GM21367 (cell line): Measurements from ENCODE around the gene MEN1.
"Not testable (repeated sequence)": the region's sequence is repeated elsewhere in the genome, so short reads cannot be mapped to it uniquely, and the experiment has no call there.

Source experiments
- ATAC-seq: cut with Tn5 transposase; IDR thresholded peaks from one replicate; pipeline ENCODE4 v1.9.1; 2021; ENCODE audit not compliant: unreplicated experiment

The MEN1 gene

GRCh38 chr11:64834031-64834722, 23.8 kb upstream of the MEN1 start:
- ATAC-seq: no peak

DNA sequence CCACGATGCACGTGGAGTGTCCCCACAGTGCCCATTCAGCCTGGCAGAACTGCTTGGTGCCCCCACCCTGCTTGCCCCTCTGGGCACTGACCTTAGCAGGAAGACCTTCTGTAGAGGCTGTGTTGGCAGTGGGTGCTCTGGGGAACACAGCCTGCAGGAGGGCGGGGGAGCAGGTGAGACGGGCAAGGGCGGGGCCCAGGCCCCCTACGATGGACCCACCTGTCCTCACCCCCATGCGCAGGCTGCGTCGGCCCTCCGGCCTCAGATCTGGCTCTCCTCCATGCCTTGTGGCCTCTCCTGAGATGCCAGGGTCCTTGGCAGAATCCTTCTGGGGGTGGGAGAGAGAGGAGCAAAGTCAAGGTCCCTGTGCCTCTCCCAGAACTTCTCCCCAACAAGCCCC, 23.2 kb upstream of the MEN1 start:
- no peak for ATAC-seq

DNA sequence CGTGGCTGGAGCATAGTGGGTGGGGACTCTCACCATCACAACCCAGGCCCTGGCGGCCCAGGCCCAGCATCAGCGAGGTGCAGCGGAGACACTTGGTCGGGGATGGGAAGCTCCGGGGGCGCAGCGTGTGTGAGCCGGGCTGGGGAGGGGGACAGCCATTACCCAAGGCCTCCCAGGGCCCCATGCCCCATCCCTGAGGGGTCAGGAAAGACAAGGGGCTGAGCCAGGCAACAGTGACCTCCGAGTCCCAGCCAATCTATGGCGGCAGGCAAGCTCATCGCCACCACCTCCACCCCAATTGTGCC, 22.8 kb upstream of the MEN1 start:
- no peak for ATAC-seq

GRCh38 chr11:64832467-64833197, 22.3 kb upstream of the MEN1 start:
- no peak for ATAC-seq

DNA sequence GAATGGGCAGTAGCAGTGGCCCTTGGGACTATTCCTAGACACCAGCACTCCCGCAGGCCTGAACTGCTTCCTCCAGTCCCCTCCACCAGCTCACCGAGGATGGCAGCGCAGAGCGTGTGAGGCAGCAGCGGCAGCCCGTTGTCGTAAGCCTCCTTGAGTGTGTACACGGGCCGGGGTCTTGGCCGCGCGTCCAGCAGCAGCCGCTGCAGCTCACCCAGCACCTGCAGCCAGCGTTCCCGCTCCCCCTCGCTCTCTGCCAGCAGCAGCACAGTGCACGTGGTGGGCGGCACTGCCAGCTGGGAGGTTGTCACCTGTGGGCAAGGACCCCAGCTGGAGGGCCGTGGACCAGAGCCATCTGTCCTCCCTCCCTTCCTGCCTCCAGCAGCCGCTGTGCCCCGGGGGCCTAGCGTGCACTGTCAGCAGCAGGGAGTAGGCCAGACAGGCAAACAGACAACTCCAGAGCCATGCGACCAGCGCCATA, 21.1 kb upstream of the MEN1 start:
- no peak for ATAC-seq

DNA sequence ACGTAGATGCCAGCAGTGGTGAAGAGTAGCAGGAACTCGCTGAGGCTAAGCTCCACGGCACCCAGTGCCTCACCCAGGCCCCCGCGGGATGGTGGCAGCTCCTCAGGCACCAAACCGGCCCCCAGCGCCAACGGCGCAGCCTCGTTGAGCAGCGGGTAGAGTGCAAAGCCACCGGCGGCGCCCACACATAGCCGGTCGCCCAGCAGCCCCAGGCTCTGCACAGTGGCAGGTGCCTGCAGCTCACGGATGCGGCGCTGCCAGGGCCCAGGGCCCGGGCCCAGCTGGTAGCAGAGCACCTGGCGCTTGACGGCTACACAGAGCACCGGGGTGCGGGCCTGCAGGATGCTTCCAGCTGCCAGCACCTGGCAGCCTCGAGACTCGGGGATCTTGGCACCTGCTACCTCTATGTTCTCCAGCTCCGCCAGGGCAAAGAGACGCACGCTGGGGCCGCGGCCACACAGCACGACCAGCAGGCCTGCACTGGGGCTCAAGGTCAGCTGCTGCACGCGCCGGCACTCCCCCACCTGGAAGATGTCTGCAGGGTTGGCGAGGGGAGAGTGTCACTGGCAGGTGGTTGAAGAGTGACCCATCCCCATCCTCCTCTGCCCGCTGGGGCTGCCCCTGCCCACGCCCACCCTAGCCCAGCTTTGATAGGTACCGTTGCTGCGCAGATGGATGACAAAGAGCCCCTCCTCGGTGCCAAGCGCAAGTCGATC, 19.3 kb upstream of the MEN1 start:
- ATAC-seq: no peak

DNA sequence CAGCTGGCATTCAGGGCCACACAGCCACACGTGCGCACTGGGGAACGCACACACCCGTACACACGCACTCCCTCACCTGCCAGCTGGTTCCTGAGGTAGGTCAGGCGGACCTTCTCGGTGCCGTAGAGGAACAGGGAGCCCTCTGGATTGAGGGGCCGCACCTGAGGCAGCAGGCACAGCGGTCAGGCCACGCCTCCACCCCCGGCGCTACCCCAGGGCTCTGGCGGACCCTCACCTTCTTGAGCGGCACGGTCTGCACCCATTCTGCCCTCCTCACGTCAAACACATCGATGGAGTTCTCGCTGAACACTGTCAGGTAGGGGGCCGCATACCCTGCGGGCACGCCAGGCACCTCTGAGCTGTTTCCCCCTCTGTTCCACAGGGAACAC, 17.1 kb upstream of the MEN1 start:
- ATAC-seq: no peak

- no peak for ATAC-seq
These were observed 16.5 kb upstream of the MEN1 start for GRCh38 chr11:64826578-64827450.

DNA sequence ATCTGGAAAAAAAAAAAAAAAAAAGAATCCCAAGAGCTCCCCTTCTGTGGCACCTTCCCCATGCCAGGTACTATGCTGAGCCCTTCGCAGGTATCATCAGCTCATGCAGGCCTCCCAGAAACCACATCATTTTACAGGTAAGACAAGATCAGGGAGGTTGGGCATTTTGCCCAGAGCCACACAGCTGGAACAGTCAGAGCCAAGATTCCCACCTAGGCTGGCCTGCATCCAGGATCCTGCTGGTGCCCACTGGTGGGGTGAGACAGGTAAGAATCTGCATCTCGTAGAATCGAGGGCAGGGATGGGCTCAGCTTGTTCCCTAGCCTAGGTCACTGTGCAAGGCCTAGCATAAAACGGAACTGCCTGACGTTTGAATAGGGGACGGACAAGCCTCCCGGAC, 15.7 kb upstream of the MEN1 start:
- ATAC-seq: no peak

GRCh38 chr11:64823568-64824119, 13.3 kb upstream of the MEN1 start:
- ATAC-seq: no peak

GRCh38 chr11:64817476-64817875, 7.1 kb upstream of the MEN1 start:
- ATAC-seq: no peak

- not testable (repeated sequence) for ATAC-seq
These were observed 5.1 kb upstream of the MEN1 start for GRCh38 chr11:64815433-64815832.

GRCh38 chr11:64814712-64815187, 4.4 kb upstream of the MEN1 start:
- no peak for ATAC-seq

DNA sequence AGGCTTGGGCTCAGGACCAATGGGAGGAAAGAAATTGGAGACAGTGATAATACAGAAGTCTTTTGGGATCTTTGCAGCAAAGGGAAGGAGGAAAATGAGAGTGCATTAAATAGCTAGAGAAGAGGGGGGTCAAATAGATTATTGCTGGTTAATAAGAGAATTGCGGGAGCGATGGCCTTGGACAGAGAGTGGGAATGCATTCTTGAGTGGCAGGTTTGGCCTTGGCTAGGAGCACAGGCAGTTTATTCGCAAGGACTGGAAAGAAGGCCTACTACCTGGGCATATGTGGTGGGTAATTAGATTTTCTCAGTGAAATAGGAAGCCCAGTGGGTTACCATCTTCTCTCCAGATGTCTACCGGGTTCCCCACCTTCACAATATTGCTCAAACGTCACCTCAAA, 3.5 kb upstream of the MEN1 start:
- no peak for ATAC-seq

DNA sequence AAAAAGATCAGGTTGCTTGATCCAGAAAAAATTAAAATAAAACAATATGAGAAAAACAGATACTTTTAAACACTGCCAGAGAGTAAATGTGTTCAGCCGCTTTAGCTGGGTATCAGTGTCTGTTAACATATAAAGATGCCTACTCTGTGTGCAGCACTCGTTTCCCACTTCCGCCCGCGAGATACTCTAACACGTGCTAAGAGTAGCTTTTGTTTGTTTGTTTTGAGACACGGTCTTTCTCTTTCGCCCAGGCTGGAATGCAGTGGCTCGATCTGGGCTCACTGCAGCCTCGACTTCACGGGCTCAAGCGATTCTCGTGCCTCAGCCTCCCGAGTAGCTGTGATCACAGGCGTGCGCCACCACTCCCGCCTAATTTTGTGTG, 531 bp upstream of the MEN1 start:
- ATAC-seq: peak; percentile 4

DNA sequence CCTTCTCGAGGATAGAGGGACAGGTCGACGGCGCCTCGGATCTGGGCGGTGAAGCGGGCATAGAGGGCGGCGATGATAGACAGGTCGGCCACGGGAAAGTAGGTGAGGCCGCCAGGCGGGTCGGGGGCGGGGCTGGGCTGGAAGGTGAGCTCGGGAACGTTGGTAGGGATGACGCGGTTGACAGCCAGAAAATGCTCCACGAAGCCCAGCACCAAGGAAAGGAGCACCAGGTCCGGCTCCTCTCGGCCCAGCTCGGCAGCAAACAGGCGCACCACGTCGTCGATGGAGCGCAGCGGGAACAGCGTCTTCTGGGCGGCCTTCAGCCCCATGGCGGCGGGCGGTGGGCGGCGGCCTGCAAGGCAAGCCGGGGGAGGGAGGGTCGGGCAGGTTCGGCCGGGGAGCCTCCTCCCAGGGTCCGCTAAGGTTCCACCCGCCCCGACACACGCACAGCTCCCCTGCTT, 540 bp downstream of the MEN1 start:
- ATAC-seq: no peak

DNA sequence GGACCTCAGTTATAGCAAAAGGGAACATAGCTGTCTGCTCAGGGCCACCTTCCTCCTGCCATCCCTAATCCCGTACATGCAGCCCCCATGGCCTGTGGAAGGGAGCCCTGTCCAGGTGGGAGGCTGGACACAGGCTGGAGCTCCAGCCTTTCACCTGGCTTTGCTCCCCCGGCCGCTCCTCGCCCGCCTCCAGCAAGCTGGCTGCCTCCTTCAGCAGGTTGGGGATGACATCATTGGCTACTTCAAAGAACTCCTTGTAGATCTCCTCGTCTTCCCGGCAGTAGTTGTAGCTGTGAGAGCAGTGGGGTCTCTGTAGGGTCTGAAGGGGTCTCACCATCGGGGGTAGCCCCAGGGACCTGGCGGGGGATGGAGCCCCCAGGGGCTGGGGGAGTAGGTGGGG, 4.9 kb downstream of the MEN1 start:
- ATAC-seq: no peak

DNA sequence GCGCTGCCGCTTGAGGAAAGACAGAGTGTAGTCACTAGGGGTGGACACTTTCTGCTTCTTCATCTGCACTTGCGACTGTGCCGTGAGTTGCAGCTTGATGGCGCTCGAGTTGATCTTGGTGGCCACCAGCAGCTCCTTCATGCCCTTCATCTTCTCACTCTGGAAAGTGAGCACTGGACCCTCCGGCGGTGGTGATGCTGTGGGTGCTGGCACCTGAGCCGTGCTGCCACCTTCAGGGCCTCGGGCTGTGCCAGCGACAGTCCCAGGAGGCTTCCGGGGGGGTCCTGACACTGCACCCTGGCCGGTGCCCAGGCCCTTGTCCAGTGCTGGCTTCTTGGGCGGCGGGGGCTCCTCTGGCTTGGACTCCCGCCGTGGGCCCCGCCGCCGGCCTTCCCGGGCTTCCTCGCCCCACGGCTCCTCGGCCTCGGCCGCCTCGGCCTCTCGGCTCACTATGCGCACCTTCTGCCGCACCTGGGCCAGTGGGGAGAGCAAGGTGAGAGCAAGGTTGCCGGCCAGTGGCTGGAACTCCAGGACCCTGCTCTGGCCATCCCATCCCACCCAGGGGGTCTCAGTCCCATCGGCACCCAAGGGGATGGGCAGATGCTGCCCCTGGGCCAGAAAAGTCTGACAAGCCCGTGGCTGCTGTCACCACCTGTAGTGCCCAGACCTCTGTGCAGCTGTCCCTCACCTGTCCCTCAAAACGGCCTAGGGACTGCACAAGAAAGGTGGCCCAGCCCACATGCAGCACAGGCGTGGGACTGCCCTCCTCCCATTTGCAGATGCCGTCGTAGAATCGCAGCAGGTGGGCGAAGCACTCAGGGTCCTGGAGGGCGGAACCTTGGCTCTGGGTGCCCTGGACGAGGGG, 5.8 kb downstream of the MEN1 start:
- no peak for ATAC-seq

- ATAC-seq: no peak
These were observed 6.5 kb downstream of the MEN1 start for GRCh38 chr11:64803846-64804345.
